K562 (cell line): Measurements from ENCODE around the gene CRYZ. TPM values are rescaled to one million over a fixed set of nuclear protein-coding genes. Genes with fewer than 3 reads are reported as not detected.

ENCODE experiments used
- ATAC-seq: fragments of 200-7000 bp; cut with Tn5 transposase; 3 replicates; pipeline ENCODE4 v1.9.1; 2020; ENCODE audit warnings: moderate library complexity
- BruUV-seq: library from RNA; stranded (reverse); fragments of 400-500 nt; replicated peaks from 2 replicates; lab custom pipeline; 2021; lab: Mats Ljungman, UMichigan
- CTCF ChIA-PET: fragments of 300-600 bp; formaldehyde crosslinking; extraction: SDS; loops from one replicate; lab custom pipeline; 2021; ENCODE audit warnings: low intra/inter-chr PET ratio; lab: Yijun Ruan, JAX
- POLR2A ChIA-PET: fragments of 300-600, 350-650 bp; sonication (Branson Sonifier 250); formaldehyde crosslinking; extraction: SDS; loops from one replicate; lab custom pipeline; 2021; ENCODE audit warnings: antibody characterized with exemption, inconsistent platforms; lab: Yijun Ruan, JAX
- DNase-seq, 4 experiments: peaks; one replicate each; pipeline versions ENCODE4 v3.0.0 to v3.0.0-alpha.2; 2011 to 2018; ENCODE audit warnings: low spot score in 3 of 4, mixed read lengths in 3 of 4; ENCODE audit errors: extremely low read depth in 1 of 4
- FAIRE-seq: peaks from 2 replicates; lab custom pipeline; 2011; peaks lifted over from hg19 to GRCh38; lab: Jason Lieb, UNC
- H2AFZ ChIP-seq: 2 replicates; pipeline ENCODE4 v1.6.0; 2011; ENCODE audit warnings: low read depth, low read length, control low read depth, inconsistent platforms
- H3K27ac ChIP-seq: fragments of 200-600 bp; 3 replicates; pipeline ENCODE4 v1.8.0; 2011; ENCODE audit warnings: low read depth, mild to moderate bottlenecking, control low read depth, inconsistent platforms, low read length, moderate library complexity, mixed read lengths; ENCODE audit errors: extremely low read depth
- H3K27me3 ChIP-seq, 2 experiments: fragments of 300-600 bp in 1 of 2; 2 replicates in 1 of 2; 3 replicates in 1 of 2; pipeline versions ENCODE4 v1.6.0 to v1.8.0; 2011; ENCODE audit warnings: inconsistent platforms in 2 of 2, low read length in 2 of 2, mild to moderate bottlenecking in 1 of 2, mixed read lengths in 1 of 2, moderate library complexity in 1 of 2; ENCODE audit not compliant: control insufficient read depth in 2 of 2, insufficient read depth in 2 of 2
- H3K36me3 ChIP-seq: fragments of 300-600 bp; 3 replicates; pipeline ENCODE4 v1.8.0; 2011; ENCODE audit warnings: mild to moderate bottlenecking, low read length, inconsistent platforms; ENCODE audit not compliant: control insufficient read depth, insufficient read depth
- H3K4me1 ChIP-seq, 2 experiments: fragments of 200-600 bp in 1 of 2; replicated peaks in 1 of 2; 2 replicates in 1 of 2; 3 replicates in 1 of 2; pipeline versions ENCODE4 v1.5.1 to v1.8.0; 2011; ENCODE audit warnings: inconsistent platforms in 2 of 2, low read length in 2 of 2, mild to moderate bottlenecking in 1 of 2, mixed read lengths in 1 of 2, moderate library complexity in 1 of 2; ENCODE audit not compliant: control insufficient read depth in 2 of 2, insufficient read depth in 2 of 2
- H3K4me2 ChIP-seq: 2 replicates; pipeline ENCODE4 v1.6.1; 2011; ENCODE audit warnings: low read length, control low read depth, inconsistent platforms, mixed read lengths; ENCODE audit not compliant: insufficient read depth
- H3K4me3 ChIP-seq: fragments of 200-600 bp; sonication (generic), shearing (Covaris generic); 2 replicates; pipeline ENCODE4 v1.5.1; 2016; ENCODE audit warnings: control low read depth, inconsistent platforms
- H3K79me2 ChIP-seq: fragments of 200-600 bp; 3 replicates; pipeline ENCODE4 v1.8.0; 2011; ENCODE audit warnings: low read length, inconsistent platforms; ENCODE audit not compliant: control insufficient read depth, insufficient read depth
- H3K9ac ChIP-seq, 2 experiments: 2 replicates each; pipeline versions ENCODE4 v1.6.0 to v1.6.1; 2011; ENCODE audit warnings: low read depth in 2 of 2, low read length in 2 of 2, control low read depth in 1 of 2, inconsistent platforms in 1 of 2, mild to moderate bottlenecking in 1 of 2, mixed read lengths in 1 of 2; ENCODE audit not compliant: insufficient read depth in 1 of 2
- H3K9me1 ChIP-seq: one replicate; pipeline ENCODE4 v1.6.0; 2011; ENCODE audit warnings: inconsistent platforms, mild to moderate bottlenecking, low read length, moderate library complexity; ENCODE audit not compliant: control insufficient read depth, insufficient read depth
- H3K9me3 ChIP-seq: replicated peaks from 2 replicates; pipeline ENCODE4 v1.5.1; 2011; ENCODE audit warnings: low read depth, low read length, inconsistent platforms; ENCODE audit not compliant: control insufficient read depth, insufficient read depth
- H4K20me1 ChIP-seq: replicated peaks from 2 replicates; pipeline ENCODE4 v1.6.1; 2011; ENCODE audit warnings: low read length, inconsistent platforms, mixed read lengths; ENCODE audit not compliant: control insufficient read depth, insufficient read depth
- CTBP1 ChIP-seq: fragments of 450-650 bp; IDR thresholded peaks from 2 replicates; pipeline ENCODE4 v1.6.1; 2016; ENCODE audit warnings: borderline replicate concordance
- ETV1 ChIP-seq: fragments of 450-650 bp; conservative IDR thresholded peaks from 2 replicates; pipeline ENCODE4 v1.6.1; 2016; ENCODE audit warnings: missing genetic modification characterization, control low read depth, low read depth, missing compliant biosample characterization
- HLTF ChIP-seq: fragments of 450-650 bp; IDR thresholded peaks from 2 replicates; pipeline ENCODE4 v1.6.1; 2016
- NCOR1 ChIP-seq: fragments of 450-650 bp; IDR thresholded peaks from 2 replicates; pipeline ENCODE4 v1.6.1; 2016; ENCODE audit warnings: mild to moderate bottlenecking, moderate library complexity
- NFRKB ChIP-seq: fragments of 450-650 bp; IDR thresholded peaks from 2 replicates; pipeline ENCODE4 v1.6.1; 2016; ENCODE audit warnings: low read depth
- TCF3 ChIP-seq: sonication (generic); formaldehyde crosslinking; IDR thresholded peaks from 2 replicates; pipeline ENCODE4 v1.4.0; 2020; ENCODE audit warnings: mild to moderate bottlenecking, missing genetic modification reagents
- ZBTB5 ChIP-seq: fragments of 450-650 bp; IDR thresholded peaks from 2 replicates; pipeline ENCODE4 v1.6.1; 2017; ENCODE audit warnings: antibody characterized with exemption
- ZNF165 ChIP-seq: fragments of 250-450 bp; sonication (Bioruptor Pico); IDR thresholded peaks from 2 replicates; pipeline ENCODE4 v1.4.0; 2020; ENCODE audit warnings: borderline replicate concordance
- ZNF224 ChIP-seq: sonication (generic); formaldehyde crosslinking; IDR thresholded peaks from 2 replicates; pipeline ENCODE4 v1.8.0; 2022; ENCODE audit warnings: mild to moderate bottlenecking, missing genetic modification reagents
- ZNF57 ChIP-seq: fragments of 450-650 bp; formaldehyde crosslinking; IDR thresholded peaks from 2 replicates; pipeline ENCODE4 v1.4.0; 2020; ENCODE audit warnings: mild to moderate bottlenecking, moderate library complexity
- ZNF740 ChIP-seq, 3 experiments: fragments of 200-800 bp in 1 of 3; sonication (Bioruptor generic) in 1 of 3; sonication (generic) in 1 of 3; formaldehyde crosslinking in 1 of 3; IDR thresholded peaks; 2 replicates each; pipeline versions ENCODE4 v1.6.1 to v1.8.0; 2016 to 2022; ENCODE audit warnings: mild to moderate bottlenecking in 2 of 3, missing compliant biosample characterization in 2 of 3, missing genetic modification characterization in 2 of 3, missing genetic modification reagents in 1 of 3
- WGBS: fragments of 100-300 bp; shearing (Covaris generic); methylation state at CpG from one replicate; pipeline ENCODE4 v1.1.6; 2016; ENCODE audit warnings: low coverage, mixed read lengths; ENCODE audit not compliant: insufficient coverage; ENCODE audit errors: missing lambda C conversion rate; 5-methylcytosine and 5-hydroxymethylcytosine counted together
- in situ Hi-C: fragments of 300-500 bp; cut with MboI; formaldehyde crosslinking; loops from 4 replicates; pipeline ENCODE4 v1.15.0; 2018; ENCODE audit warnings: inconsistent platforms, mixed read lengths
- intact Hi-C: fragments of 100-400 bp; cut with micrococcal nuclease; formaldehyde crosslinking; loops from 2 replicates; pipeline ENCODE4 v1.14.2; 2022
- polyA plus RNA-seq, 8 experiments: library from polyadenylated mRNA; depleted of rRNA in 4 of 8; stranded (reverse) in 5 of 8; unstranded in 3 of 8; fragments of >200 nt; fragmentation: Nextera tagmentation in 2 of 8; fragmentation: Illumina TruSeq in 1 of 8; extraction: Ambion mirVana in 2 of 8; extraction: Trizol in 1 of 8; gene quantifications; 2 replicates each; pipeline versions ENCODE4 v1.2.1 to v1.2.3, GENCODE V29; 2011 to 2014; ENCODE audit warnings: inconsistent platforms in 1 of 8, missing spikeins in 1 of 8
- total RNA-seq, 7 experiments: library from RNA; depleted of rRNA in 6 of 7; stranded (reverse); fragments of >200 nt in 6 of 7; fragmentation: Illumina TruSeq in 2 of 7; extraction: Trizol in 2 of 7; gene quantifications; 2 replicates each; pipeline versions ENCODE4 v1.2.1 to v1.2.3, GENCODE V29; 2011 to 2021; ENCODE audit warnings: low replicate concordance in 1 of 7
- TF ChIP-seq, protein P1 (sequence below): fragments of 450-650 bp; IDR thresholded peaks from 2 replicates; pipeline ENCODE4 v1.6.1; 2014; ENCODE audit warnings: low read depth, mild to moderate bottlenecking, moderate library complexity, borderline replicate concordance
- TF ChIP-seq, protein P2 (sequence below), 2 experiments: IDR thresholded peaks in 1 of 2; conservative IDR thresholded peaks in 1 of 2; 2 replicates each; pipeline ENCODE4 v1.6.1; 2016; ENCODE audit warnings: low read depth in 2 of 2, mild to moderate bottlenecking in 1 of 2, missing compliant biosample characterization in 1 of 2, missing genetic modification characterization in 1 of 2, moderate library complexity in 1 of 2

CRYZ gene
- total and polyA plus RNA-seq, 9 of the 15 experiments (the other 6 are each of a cell fraction or from before 2014, with no cell fraction given): 51.7 to 179 (median 81.4) TPM

DNA sequence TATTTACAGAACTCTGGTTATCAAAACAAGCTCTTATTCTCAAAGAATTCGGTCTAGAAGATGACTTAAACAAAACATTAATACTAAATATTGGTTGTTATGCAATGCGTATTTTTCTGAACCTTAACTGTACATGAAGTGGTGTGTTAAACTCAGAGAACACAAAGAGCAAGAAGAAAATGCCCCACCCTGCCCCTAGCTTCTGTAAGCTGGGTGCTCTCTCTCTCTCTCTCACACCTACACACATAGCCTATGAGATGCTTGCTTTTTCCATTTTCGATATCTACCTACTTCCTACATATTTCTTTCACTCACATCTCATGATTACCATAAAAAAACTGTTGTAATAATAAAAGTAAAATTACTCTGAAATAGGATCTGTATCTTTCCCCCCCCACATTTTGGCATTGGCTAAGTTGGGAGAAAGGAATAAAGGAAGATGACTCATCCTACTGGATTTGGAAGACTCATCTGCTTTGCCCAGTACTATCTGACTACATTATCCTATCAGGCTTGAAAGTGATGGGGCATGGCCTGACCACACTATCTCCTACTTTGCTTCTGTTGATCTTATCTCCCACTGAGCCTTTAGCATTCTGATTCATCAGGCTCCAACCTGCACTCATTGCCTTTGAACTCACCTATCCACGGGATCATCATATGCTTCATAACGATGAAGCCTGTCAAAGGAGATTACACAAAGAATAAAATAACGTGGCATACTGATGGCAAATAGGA, 2.9 kb downstream of the CRYZ start:
- Histone ChIP-seq H3K9me3 (peaks cover 4% of the 10 kb centered on the region), H4K20me1 (no peaks in the 10 kb centered on the region), H3K27me3 (no peaks in the 10 kb centered on the region), H3K36me3 (peaks cover 8% of the 10 kb centered on the region; the same call in 1 of the 3 replicates), H3K27ac (no peak overlapping the region), H3K4me3 (no peak overlapping the region), H3K9ac (no peak overlapping the region), H3K9me1 (no peaks in the 10 kb centered on the region), H3K79me2 (peaks cover 44% of the 10 kb centered on the region), H3K4me2 (peak overlapping the region; percentile 52), H3K4me1 (peaks cover 5 to 19% of the 10 kb centered on the region in 2 experiments; a peak in 3 of 5 replicates), H2AFZ (no peak overlapping the region)
- 40% methylated on average over 6 of the region's 6 CpGs for WGBS
- POLR2A ChIA-PET: interaction anchor here (0.6 to 1.2 kb wide), 2 partner anchors 23 to 549 kb away, joined by 3 read pairs; no protein-coding TSS in a partner anchor
- no peak for FAIRE-seq
- ATAC-seq: no peak
- intact Hi-C loops (loop anchor here (5.0 kb wide), 1 partner anchor 533 kb away; the partner anchor contains the start of genes FPGT and LRRIQ3), in situ Hi-C loops (no loop called here)
- no TSS peak for BruUV-seq
- DNase-seq: peak; percentile 14 to 51 (median 44)
- CTCF ChIA-PET: no interaction called here
- TF ChIP-seq, protein P1, sequence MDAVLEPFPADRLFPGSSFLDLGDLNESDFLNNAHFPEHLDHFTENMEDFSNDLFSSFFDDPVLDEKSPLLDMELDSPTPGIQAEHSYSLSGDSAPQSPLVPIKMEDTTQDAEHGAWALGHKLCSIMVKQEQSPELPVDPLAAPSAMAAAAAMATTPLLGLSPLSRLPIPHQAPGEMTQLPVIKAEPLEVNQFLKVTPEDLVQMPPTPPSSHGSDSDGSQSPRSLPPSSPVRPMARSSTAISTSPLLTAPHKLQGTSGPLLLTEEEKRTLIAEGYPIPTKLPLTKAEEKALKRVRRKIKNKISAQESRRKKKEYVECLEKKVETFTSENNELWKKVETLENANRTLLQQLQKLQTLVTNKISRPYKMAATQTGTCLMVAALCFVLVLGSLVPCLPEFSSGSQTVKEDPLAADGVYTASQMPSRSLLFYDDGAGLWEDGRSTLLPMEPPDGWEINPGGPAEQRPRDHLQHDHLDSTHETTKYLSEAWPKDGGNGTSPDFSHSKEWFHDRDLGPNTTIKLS: no peak
- TF ChIP-seq NCOR1 (0 out of 2 replicates have a peak, but pooled peaks have one; percentile 13), ZNF224 (CRISPR knock-in tag) (no peak), ZNF165 (CRISPR knock-in tag) (no peak), ZNF740 (CRISPR knock-in tag; IDR thresholded peaks at IDR 0.05) (no peak), ZNF740 (tag; IDR thresholded peaks at IDR 0.05) (0 out of 4 replicates have a peak, but pooled peaks of 1 of the 2 experiments have one; percentile 29), NFRKB (no peak), ETV1 (no peak), ZNF57 (no peak), TCF3 (CRISPR knock-in tag) (0 out of 2 replicates have a peak, but pooled peaks have one; percentile 15), ZBTB5 (no peak), HLTF (no peak), CTBP1 (peak; percentile 94)
- TF ChIP-seq, protein P2, sequence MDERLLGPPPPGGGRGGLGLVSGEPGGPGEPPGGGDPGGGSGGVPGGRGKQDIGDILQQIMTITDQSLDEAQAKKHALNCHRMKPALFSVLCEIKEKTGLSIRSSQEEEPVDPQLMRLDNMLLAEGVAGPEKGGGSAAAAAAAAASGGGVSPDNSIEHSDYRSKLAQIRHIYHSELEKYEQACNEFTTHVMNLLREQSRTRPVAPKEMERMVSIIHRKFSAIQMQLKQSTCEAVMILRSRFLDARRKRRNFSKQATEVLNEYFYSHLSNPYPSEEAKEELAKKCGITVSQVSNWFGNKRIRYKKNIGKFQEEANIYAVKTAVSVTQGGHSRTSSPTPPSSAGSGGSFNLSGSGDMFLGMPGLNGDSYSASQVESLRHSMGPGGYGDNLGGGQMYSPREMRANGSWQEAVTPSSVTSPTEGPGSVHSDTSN (CRISPR knock-in tag; IDR thresholded peaks at IDR 0.05; ENCODE audit: low read depth): no peak
- TF ChIP-seq, protein P2 (tag; conservative IDR thresholded peaks at IDR 0.05; ENCODE audit: low read depth): no peak
